SK-N-MC (cell line): ENCODE measurements around the gene CENPU.

Experiments used
- DNase-seq: peaks from one replicate; pipeline ENCODE4 v3.0.0-alpha.2; 2011; ENCODE audit warnings: low read depth, low spot score
- H3K27ac ChIP-seq: fragments of 200-600 bp; sonication (generic); 2 replicates; pipeline ENCODE4 v1.5.1; 2016; ENCODE audit warnings: mixed run types
- H3K36me3 ChIP-seq: fragments of 200-600 bp; sonication (generic); 2 replicates; pipeline ENCODE4 v1.6.1; 2017; ENCODE audit warnings: antibody characterized with exemption, low read length, mixed read lengths; ENCODE audit not compliant: insufficient read depth
- H3K4me3 ChIP-seq: fragments of 200-600 bp; sonication (generic); 2 replicates; pipeline ENCODE4 v1.5.1; 2016
- H3K9ac ChIP-seq: fragments of 200-600 bp; sonication (generic); 2 replicates; pipeline ENCODE4 v1.8.0; 2017; ENCODE audit warnings: mixed run types, mixed read lengths; ENCODE audit not compliant: insufficient read length
- H3K9me3 ChIP-seq: fragments of 200-600 bp; sonication (generic); 2 replicates; pipeline ENCODE4 v1.6.1; 2017; ENCODE audit warnings: low read depth, mild to moderate bottlenecking, antibody characterized with exemption, low read length, moderate library complexity, mixed read lengths
- EZH2 ChIP-seq: fragments of 200-600 bp; sonication (generic); IDR thresholded peaks from one replicate; pipeline ENCODE4 v1.6.1; 2017; ENCODE audit warnings: antibody characterized with exemption
- FOXP2 ChIP-seq: optimal IDR thresholded peaks from 2 replicates; pipeline ENCODE3; 2011; ENCODE audit warnings: mild to moderate bottlenecking, moderate library complexity; ENCODE audit not compliant: insufficient read depth; ENCODE audit errors: extremely low read length, control extremely low read depth
- POLR2AphosphoS5 ChIP-seq: IDR thresholded peaks from 2 replicates; pipeline ENCODE4 v1.6.1; 2012; ENCODE audit warnings: mild to moderate bottlenecking, low read depth, low read length, borderline replicate concordance

Gene CENPU

DNA sequence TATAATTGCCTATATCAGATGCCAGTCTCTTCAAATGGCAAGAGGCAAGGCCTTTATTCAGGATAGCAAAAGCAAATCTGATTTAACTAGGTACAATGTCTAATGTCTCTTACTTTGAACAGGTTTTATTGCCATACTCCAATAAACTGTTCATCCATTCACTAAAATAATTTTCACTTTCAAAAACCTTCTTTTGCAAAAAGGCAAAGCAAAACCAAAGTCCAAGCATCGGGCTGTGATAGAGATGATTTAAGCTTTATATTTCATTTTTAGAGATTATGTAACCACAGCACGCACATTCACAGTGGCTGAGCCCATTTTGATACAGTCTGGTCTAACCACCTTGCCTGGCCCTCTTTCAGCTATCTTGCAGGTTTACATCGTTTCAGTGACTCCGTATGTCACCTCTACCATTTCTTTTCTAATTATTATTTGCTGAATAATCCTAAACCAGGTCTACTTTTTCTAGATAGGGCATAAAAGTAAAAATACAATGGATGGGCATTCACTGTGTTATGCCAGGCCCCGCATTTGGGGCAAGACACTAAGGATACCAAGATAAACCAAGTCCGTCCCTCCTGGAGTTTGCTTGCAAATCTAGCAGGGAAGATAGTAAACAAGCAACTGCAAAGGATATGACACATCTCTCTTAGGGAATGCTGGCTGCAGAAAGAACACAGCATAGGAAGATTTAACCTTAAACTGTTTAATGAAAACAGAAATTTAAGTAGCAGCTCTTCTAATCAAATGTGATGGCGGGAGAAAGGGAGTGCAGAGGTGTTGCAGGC lies 86.4 kb downstream of the CENPU start:
- H3K27ac ChIP-seq = no peak overlapping the region
- peak overlapping the region; percentile 87 for H3K9ac ChIP-seq
- DNase-seq = no peak
- peaks cover 4% of the 10 kb centered on the region; the same call in 1 of the 2 replicates for H3K36me3 ChIP-seq
- H3K4me3 ChIP-seq = peak overlapping the region; percentile 96
- no peak for TF ChIP-seq FOXP2
- no peak for TF ChIP-seq POLR2AphosphoS5
- TF ChIP-seq EZH2 = no peak
- H3K9me3 ChIP-seq = no peaks in the 10 kb centered on the region

DNA sequence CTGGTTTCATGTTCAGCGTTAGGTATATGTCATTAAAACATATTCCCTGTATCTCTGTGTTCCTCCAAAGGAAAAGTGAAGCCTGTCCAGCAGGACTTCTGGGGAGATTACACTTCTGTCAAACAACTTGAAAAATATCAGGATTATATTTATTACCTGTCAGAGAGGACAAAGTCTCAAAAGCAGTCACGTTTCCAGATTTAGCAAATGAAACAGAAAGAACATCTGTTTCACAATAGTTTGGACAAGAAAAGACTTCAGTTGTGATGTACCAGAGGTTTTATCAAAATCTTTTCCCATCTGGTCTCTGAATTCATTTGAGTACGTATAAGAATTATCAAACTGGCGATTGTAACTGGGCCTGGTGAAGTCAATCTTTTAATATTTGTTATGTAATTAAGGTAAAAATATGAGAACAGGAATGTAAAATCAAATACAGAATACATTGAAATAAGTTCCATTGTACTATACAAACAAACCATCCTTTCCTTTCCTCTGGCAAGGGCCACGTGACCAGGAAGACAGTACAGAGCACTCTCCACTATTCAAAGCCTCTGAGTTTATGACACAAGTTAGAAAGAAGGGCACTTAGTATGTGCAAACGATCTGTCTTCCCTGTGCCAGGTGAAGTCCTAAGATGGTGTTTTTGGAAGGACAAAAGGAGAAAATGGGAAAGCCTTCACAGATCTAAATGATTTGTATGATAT lies 87.8 kb downstream of the CENPU start:
- peak overlapping the region; percentile 28; the same call in 1 of the 2 replicates for H3K27ac ChIP-seq
- 0 out of 2 replicates have a peak overlapping the region, but pooled peaks have one; percentile 10 for H3K4me3 ChIP-seq
- H3K36me3 ChIP-seq = peaks cover 6% of the 10 kb centered on the region; the same call in 1 of the 2 replicates
- no peak for DNase-seq
- H3K9ac ChIP-seq = no peak overlapping the region
- no peaks in the 10 kb centered on the region for H3K9me3 ChIP-seq
- TF ChIP-seq POLR2AphosphoS5 = no peak
- TF ChIP-seq FOXP2 = no peak
- TF ChIP-seq EZH2 = no peak

DNA sequence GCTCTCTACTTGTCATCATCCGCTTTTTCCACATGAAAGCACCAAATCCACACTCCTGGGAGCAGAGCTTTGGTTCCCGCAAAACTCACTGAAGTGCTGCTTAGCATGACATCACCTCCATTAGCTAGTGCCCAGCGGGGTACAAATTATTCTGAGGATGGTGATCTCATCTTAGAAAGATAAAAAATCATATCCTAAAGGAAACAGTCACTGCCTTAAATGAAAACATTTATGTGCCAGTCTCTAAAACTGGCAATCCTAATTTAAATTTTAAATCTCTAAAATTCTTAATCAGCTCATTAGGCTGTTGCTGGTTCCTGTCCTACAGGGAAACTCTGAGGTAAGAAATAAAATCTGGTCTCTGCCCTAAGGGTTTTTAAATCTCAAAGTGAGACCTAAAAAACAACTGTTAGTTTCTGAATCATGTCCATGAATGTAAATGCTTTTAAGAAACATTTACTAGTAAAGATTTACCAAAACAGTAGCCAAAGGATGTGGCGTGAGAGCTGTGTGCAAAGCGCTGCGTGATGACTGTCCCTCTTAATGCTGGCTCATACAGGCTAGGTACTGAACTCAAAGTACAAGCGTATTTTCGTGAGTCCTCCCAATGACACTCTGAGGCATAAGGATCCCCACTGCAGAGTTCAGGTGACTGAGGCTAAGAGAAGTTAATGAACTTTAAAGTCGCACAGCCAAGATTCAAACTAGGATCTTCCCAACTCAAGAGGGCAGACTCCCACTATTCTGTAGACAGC lies 89.2 kb downstream of the CENPU start:
- no peak for TF ChIP-seq POLR2AphosphoS5
- TF ChIP-seq FOXP2 = no peak
- TF ChIP-seq EZH2 = no peak
- peaks cover 6% of the 10 kb centered on the region; the same call in 1 of the 2 replicates for H3K36me3 ChIP-seq
- peak overlapping the region; percentile 91 for H3K27ac ChIP-seq
- peak; percentile 52 for DNase-seq
- H3K9me3 ChIP-seq = no peaks in the 10 kb centered on the region
- peak overlapping the region; percentile 64 for H3K9ac ChIP-seq
- H3K4me3 ChIP-seq = peak overlapping the region; percentile 33
